NCI-H446 treated with DMSO at 0.1 percent for 48 hours (cell line): ENCODE results near the gene PGA4.
A peak's percentile ranks its signal among the peaks of the same experiment; 100 is the strongest.
"Not testable (repeated sequence)": the region's sequence is repeated elsewhere in the genome, so short reads cannot be mapped to it uniquely, and the experiment has no call there.

Experiments
- DNase-seq: peaks from one replicate; lab custom pipeline; 2025; lab: John Stamatoyannopoulos, UW

The PGA4 gene

GRCh38 chr11:61222047-61222446, at the start of gene PGA4:
PGA4 (plus strand) TSS chr11:61222347; CDS start chr11:61222401, 54 bp downstream.
- DNase-seq, result not testable (repeated sequence)

- DNase-seq, result no peak
Measured at GRCh38 chr11:61172356-61172755, 49.8 kb upstream of the PGA4 start.

DNA sequence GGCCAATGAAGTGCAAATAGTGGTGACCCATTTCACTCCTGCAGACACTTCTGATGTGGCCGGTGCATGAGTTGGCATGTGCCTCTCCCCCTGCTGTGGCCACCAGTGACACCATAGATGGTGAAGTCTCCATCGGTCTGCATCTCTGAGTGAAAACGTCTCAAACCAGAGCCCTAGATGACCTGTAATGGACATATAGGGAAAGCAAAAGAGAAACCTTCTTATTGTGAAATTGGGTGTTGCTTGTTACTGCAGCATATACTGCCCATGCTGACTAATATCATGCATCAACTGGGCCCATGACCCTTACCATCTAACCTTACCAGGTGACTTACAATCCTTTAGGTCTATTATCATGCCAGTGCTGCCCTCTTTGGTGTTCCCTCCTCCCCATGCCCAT, 49.3 kb upstream of the PGA4 start:
- no peak for DNase-seq

DNA sequence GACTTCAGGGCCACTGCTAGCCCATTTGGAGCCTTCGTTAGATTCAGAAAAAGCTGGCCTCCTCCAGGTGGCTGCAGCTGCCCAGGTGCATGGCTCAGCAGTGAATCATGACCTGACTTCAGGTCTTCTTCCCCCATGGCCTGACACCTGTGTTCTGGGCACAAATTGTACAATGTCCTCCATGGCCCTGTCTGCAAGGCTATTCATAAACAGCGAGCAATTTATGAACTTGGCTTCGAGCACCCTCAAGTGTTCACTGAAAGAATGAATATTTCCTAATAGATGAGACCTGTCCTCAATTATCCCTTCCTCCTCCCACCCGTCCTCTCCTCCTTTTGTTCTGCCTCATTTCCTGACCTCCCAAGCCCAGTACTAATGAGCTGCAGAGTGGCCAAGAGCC, 48.7 kb upstream of the PGA4 start:
- peak; percentile 6 for DNase-seq

DNA sequence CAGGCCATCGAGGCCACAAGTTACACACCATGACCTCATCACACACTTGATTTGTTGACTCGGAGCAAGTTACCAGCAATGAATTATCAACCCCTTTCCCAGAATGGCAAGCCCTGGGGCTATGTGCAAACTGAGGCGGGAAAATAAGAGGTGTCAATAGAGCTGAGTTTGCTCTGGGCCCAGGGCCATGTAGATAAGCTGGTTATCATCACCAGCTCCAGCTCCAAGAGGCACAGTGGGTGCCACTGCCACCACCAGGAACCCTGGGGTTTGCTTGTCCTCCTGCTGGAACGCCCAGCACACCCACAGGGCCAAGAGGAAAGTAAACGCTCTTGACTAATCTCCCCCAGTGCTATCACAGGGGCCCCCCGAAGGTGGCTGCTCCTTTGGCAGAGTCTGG, 47.9 kb upstream of the PGA4 start:
- no peak for DNase-seq

DNA sequence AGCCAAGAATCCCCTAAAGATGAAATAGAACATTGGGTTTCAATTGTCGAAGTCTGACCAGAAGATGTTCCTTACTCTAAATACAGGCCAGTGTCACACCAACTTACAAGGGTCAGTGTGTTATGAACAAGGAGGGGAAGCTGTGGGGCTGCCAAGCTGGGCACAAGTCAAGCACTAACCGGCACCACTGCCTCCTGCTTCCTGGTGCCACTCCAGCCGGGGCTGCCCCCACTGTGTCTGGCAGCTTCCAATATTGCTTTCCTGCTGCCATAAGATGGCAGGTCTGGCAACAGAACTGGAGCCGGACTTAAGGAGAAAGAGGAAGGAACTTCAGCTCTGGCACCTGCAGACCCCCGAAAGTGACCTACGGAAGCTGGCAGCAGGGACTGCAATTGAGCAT, 47.2 kb upstream of the PGA4 start:
- no peak for DNase-seq

DNA sequence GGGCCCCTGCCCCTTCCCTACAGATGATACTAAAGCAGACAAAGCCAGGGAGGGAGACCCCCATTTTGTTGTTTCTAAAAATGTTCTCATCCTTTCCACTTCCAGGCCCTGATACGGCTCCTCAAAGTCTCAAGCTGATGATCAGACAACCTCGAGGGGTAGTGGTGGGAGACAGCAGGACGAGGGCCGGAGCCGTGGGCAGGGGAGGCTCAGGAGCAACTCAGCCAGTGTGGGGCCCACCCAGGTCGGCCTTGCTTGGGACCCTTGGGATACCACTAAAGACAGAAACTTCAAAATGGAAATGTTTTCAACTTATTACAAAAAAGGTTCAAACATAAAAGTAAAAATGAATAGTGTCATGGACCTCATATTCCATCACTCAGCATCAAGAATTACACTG, 45.7 kb upstream of the PGA4 start:
- DNase-seq, result no peak

DNA sequence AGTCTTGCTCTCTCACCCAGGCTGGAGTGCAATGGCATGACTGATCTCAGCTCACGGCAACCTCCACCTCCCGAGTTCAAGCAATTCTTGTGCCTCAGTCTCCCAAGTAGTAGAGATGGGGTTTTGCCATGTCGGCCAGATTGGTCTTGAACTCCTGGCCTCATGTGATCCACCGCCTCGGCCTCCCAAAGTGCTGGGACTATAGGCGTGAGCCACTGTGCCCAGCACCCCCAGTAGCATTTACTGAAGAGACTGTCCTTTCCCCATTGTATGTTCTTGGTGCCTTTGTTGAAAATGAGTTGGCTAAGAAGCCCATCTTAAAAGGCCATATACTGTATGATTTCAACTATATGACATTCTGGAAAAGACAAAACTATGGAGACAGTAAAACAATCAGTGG, 41.9 kb upstream of the PGA4 start:
- not testable (repeated sequence) for DNase-seq

GRCh38 chr11:61181489-61181888, 40.7 kb upstream of the PGA4 start:
- DNase-seq, result no peak

DNA sequence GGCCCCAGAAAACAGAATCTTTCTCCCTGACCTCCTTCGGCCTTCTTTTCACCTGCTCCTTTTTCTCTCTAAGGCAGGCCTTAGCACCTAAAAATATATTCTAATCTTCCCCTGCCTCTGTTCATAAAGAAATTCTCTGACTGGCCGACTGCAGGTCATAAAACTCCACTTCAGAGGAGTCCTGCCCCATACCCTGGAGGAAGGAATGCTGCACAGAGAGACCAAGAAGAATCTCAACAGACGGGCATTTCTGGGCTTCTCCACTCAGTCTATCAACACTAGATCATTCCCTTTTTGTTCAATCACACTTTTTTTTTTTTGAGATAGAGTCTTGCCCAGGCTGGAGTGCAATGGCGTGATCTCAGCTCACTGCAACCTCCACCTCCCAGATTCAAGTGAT, 38.5 kb upstream of the PGA4 start:
- no peak for DNase-seq

- no peak for DNase-seq
Measured at GRCh38 chr11:61186504-61186903, 35.6 kb upstream of the PGA4 start.

GRCh38 chr11:61187505-61188130, 34.5 kb upstream of the PGA4 start:
- peak; percentile 56 for DNase-seq

DNA sequence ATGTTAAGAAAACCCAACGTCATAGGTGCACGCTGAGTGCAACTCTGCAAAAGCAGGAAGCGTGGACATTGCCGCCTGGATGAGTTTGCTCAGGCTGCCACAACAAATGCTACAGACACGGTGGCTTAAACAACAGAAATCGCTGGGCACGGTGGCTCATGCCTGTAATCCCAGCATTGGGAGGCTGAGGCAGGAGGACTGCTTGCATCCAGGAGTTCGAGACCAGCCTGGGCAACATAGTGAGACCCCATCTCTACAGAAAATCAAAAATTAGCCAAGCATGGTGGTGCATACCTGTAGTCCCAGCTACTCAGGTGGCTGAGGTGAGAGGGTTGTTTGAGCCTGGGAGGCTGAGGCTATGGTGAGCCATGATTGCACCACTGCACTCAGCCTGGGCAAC, 32.2 kb upstream of the PGA4 start:
- DNase-seq, result no peak

- no peak for DNase-seq
Measured at GRCh38 chr11:61193596-61193995, 28.6 kb upstream of the PGA4 start.

GRCh38 chr11:61194169-61194671, 27.9 kb upstream of the PGA4 start:
- no peak for DNase-seq

- no peak for DNase-seq
Measured at GRCh38 chr11:61194981-61195695, 27.0 kb upstream of the PGA4 start.

DNA sequence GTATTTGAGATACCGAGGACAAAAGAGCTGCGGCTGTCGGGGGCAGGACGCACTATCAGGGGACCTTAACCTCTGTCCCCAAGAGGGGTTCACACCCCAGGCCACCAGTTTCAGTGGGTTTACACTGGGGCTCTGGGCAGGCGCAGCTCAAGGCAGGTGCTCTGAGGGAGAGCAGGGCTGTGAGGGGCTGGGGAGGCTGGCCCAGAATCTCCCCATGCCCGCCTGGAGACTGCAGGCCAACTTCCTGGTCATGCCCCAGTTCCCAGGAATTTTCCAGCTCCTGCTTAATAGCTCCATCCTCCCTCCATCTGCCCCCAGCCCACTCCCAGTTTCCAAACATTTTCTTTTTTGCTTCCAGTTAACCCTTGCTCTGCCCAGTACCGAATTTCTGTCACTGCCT, 26.4 kb upstream of the PGA4 start:
- no peak for DNase-seq

DNA sequence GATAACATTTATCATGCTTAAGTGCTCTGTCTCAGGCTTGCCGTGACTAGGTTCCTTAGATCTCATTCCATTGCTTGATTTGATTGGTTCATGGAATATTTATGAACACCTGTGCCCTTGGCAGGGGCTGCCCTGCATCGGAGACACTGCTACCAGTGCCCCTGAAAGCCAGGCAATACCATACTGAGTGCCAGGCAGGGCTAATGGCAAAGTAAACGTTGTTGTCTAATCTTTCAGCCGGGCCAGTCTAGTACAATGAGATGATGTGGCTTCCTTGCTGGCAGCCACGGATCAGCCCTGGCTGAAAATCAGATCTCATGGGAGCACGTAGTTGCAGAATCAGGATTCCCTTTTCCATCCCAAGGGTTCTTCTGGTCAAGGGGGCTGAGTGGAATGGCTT, 23.8 kb upstream of the PGA4 start:
- DNase-seq, result no peak

- no peak for DNase-seq
Measured at GRCh38 chr11:61198948-61199523, 23.1 kb upstream of the PGA4 start.

DNA sequence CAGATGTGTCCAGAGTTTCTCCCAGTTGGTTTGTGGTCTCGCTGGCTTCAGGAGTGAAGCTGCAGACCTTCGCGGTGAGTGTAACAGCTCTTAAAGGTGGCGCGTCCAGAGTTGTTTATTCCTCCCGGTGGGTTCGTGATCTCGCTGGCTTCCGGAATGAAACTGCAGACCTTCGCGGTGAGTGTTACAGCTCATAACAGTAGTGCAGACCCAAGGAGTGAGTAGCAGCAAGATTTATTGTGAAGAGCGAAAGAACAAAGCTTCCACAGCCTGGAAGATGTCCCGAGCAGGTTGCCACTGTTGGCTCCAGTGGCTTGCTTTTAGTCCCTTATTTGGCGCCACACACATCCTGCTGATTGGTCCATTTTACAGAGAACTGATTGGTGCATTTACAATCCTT, 20.7 kb upstream of the PGA4 start:
- no peak for DNase-seq

DNA sequence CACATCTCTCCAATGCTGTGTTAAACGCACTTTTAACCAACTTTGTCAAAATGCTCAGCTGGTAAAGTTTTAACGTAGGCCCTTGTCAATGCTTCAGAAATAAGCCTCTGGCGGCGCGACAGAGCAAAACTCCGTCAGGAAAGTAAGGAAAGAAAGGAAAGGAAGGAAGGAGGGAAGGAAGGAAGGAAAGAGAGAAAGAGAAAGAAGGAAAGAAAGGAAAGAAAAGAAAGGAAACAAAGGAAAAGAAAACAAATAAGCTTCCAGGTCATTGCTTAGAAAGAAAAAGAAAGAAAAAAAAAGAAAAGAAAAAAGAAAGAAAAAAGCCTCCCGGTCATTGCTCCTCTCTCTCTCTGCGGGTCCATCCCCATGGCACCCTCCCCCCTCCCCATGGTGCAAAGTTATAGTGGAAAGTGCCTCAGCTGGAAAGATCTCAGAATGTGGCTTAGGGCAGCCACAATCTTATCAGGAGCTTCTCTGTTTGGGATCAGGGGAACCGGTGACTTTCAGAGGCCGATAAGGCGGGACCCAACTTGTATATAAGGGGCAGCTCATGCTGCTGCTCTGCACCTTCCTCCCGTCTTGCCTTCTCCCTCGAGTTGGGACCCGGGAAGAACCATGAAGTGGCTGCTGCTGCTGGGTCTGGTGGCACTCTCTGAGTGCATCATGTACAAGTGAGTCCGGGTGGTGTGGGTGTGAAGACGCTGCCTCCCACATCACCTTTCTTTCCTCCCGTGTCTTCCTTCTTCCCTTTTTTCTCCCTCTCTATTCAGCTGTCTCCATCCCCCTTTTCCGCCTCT, 19.0 kb upstream of the PGA4 start, which contains the start of gene PGA3:
PGA3 (plus strand) TSS at position 566 of the 797 bp plus-strand sequence; CDS start at position 616, 50 bp downstream.
- DNase-seq, result not testable (repeated sequence)

GRCh38 chr11:61203873-61204272, 18.3 kb upstream of the PGA4 start:
- DNase-seq, result not testable (repeated sequence)
